Body of pancreas (tissue), 4 donors: ENCODE measurements around the gene CIROP.

ENCODE experiments used
- POLR2A ChIP-seq, 3 donors: fragments of 450-650 bp; IDR thresholded peaks; one replicate each; pipeline ENCODE4 v1.6.1; 2016; ENCODE audit warnings: antibody characterized with exemption in 3 of 3, mild to moderate bottlenecking in 2 of 3
- TF ChIP-seq, protein P1 (sequence below), 7 experiments: fragments of 450-650 bp in 4 of 7; fragments of 200-600 bp in 3 of 7; sonication (generic) in 3 of 7; IDR thresholded peaks; one replicate each; pipeline ENCODE4 v1.5.1; 2016 to 2019; ENCODE audit warnings: antibody characterized with exemption in 7 of 7

DNA sequence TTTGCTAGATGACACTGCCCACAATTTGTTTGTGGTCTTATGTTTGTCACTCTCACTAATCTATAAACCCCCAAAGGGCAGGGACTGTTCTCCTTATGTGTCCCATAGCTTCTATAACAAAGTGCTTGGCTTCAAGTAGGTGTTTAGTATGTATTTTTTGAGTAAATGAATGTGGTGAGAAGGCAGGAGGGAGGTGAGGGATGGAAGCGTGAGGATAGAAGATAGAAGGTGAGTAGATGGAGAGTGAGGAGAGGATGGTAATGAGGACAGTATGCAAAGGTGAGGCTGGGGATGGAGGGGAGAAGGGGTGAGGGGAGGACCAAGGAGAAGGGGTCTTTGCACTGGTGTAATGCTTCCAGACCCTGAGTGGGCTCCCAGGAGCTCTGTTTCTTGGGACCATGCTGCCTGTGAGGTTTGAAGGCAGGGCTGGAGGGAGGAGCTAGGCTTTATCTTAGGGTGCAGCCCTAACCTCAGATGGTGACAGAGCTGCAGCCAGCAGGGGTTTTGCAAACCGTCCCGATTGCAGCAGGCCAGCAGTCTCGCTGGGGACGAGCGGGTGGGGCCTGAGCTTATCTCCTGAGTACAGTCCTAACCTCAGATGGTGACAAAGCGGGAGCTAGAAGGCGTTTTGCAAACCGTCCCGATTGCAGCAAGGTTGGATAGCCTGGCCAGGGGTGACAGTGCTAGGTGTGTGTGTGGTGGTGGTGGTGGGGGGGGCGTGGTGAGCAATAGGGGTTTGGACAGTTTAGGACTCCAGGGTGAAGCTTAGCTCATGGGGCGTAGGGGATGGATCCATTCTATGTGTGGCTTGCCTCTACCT, 7.8 kb upstream of the CIROP start:
- TF ChIP-seq, protein P1, sequence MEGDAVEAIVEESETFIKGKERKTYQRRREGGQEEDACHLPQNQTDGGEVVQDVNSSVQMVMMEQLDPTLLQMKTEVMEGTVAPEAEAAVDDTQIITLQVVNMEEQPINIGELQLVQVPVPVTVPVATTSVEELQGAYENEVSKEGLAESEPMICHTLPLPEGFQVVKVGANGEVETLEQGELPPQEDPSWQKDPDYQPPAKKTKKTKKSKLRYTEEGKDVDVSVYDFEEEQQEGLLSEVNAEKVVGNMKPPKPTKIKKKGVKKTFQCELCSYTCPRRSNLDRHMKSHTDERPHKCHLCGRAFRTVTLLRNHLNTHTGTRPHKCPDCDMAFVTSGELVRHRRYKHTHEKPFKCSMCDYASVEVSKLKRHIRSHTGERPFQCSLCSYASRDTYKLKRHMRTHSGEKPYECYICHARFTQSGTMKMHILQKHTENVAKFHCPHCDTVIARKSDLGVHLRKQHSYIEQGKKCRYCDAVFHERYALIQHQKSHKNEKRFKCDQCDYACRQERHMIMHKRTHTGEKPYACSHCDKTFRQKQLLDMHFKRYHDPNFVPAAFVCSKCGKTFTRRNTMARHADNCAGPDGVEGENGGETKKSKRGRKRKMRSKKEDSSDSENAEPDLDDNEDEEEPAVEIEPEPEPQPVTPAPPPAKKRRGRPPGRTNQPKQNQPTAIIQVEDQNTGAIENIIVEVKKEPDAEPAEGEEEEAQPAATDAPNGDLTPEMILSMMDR (IDR thresholded peaks at IDR 0.05), result no peak
- no peak for TF ChIP-seq POLR2A (IDR thresholded peaks at IDR 0.05)
